ENCODE measurements around the gene TAF8.

TAF8 gene

DNA sequence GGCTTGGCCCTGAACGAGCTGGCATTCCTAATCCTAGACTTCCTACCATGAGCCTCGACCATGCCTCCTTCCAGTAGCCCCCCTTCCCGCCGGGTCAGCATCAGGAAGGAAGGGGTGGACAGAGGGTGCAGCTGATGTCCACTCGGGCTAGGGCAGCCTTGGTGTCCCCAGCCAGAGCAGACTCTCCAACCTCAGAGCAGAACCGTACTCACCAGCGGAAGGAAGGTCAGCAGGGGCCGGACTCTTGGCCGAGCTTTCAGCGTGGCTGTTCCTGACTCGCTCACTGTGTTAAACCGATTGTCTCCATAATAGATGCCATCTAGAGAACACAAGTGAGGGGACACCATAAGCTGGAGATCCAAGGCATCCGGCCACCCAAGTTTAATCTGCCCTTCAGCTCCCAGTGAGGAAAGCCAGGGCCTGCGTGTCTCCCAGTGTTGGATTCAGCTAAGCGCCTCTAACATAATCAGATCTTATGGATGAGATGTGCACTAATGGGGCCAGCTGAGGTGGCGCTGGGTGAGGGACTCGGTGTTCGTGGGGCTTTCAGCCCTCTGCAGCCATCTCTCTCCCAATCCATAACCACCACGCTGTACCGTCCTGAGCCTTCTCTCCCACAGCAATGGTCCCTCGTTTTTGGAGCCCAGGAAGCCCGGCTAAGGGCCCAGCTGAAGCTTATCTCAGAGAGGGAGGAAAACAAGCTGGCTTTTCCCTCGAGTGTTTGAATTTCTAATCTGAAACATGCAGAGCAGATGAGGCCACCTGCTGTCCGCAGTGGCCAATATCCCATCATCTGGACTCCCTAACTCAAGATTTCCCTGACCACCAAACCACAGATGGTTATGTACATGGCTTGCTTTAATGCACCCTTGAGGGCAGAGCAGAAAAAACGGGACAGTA lies 78.4 kb downstream of the TAF8 start:
- no peak for DNase-seq

DNA sequence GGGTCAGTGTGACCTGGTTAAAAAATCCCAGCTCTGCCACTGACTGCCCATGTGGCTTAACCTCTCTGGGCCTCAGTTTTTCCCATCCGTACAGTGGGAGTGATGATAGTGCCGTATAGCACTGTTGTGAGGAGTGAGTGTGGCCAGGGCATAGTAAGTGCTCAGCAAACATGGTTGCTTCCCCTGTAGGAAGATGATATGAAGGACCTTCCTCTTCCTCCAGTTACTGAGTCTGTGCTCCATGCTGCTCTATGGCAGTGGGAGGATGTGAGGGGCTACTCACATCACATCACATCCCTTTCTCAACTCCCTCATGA lies 79.0 kb downstream of the TAF8 start:
- DNase-seq, result no peak

GRCh38 chr6:42131531-42131930 lies 81.2 kb downstream of the TAF8 start:
- DNase-seq, result no peak

GRCh38 chr6:42133926-42134325 lies 83.6 kb downstream of the TAF8 start:
- DNase-seq, result no peak

DNA sequence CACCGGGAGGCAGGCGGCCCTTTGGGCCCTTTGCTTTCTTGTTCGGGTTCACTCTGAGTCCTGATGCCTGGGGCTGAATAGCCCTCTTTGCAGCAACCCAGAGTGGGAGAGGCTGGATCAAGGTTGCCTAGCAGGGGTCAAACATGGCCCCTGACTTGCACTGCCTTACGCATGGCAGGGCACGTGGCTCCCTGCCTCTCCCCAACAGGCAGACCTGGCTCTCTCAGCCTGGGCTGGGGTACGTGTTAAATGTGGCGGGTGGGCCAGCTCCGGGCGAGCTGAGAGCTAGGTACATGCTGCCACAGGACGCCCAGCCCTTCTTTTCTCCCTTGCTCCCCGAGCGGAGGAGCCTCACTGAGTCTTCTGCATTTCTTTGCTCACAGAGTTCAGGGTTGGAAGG lies 84.8 kb downstream of the TAF8 start:
- DNase-seq, result no peak

DNA sequence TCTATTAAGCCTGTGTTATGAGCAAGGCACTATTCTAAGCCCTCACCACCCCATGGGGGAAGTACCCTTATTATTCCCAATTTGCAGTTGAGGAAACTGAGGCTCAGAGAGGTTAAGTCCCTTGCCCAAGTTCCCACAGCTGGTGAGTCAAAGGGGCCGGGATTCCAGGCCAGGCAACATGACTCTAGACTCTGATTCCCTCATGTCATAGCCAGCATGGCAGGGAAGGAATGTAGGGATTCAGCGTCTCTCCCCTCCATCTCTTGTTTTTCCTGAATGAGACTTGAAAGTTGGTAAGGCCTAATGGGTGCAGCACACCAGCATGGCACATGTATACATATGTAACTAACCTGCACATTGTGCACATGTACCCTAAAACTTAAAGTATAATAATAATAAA lies 85.4 kb downstream of the TAF8 start:
- DNase-seq, result no peak

GRCh38 chr6:42136508-42137193 lies 86.3 kb downstream of the TAF8 start:
- peak; percentile 17 to 20 for DNase-seq
